NCI-H187 treated with DMSO at 0.1 percent for 48 hours (cell line): Measurements from ENCODE around the gene SERINC5.
"Not testable (repeated sequence)": the region's sequence is repeated elsewhere in the genome, so short reads cannot be mapped to it uniquely, and the experiment has no call there.

ENCODE experiments used
- DNase-seq: peaks from one replicate; lab custom pipeline; 2025; lab: John Stamatoyannopoulos, UW

The SERINC5 gene

DNA sequence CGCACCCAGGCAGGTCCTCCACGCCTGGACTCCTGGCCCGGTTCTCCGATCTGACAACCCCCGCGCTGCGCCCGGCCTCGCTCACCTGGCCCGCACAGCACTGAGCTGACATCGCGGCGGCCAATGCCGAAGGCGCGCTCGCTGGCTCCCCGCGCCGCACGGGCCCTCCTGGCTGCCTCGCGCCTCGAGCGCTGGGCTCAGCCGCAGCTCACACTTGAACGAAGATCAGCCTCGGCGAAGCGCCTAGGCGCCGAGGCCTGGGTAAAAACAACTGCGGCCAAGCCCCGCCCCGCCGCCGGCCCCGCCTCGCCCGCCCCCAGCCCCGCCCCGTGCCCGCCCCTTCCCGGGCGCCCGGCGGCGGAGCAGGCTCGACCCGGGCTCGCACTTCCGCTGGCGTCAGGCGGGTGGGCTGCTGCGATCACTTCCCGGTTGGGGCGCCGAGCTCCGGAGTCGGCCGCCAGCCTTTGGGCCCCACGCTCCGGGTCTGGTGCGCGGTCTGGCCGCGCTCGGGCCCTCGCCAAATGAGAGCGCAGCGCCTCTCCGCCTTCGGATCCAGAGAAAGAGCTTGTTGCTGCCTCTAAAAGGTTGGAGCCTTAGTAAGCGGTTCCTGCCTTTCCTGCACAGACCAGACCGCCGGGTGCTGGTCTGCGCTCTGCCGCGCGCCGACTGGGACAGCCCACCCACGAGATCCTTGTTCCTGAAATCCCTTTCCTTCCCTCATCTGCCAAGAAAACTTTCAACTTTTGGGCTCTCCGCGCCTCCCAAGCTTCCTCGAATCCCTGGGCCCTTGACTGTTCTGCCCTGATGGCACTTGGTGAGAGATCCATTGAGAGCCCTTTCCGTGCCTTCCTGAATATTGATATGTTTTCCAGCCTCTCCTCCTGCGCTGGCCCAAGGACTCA is at the start of gene SERINC5:
Gene SERINC5, minus strand, starts transcription at position 238 of the 902 bp plus-strand sequence. Its CDS starts 126 bp downstream, at position 112.
- no peak for DNase-seq

DNA sequence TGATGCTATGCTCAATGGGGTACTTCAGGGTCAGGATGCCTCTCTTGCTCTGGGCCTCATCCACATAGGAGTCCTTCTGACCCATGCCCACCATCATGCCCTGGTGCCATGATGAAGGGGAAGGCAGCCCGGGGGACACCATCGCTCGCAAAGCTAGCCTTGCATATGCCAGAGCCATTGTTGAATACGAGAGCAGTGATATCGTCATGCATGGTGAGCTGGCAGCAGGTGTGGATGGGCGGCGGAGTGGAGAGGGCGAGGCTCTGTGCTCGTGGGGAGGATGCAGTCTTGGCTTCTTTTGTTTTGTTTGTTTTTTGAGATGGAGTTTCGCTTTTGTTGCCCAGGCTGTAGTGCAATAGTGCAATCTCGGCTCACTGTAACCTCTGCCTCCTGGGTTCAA is 46.8 kb upstream of the SERINC5 start:
- DNase-seq = no peak

DNA sequence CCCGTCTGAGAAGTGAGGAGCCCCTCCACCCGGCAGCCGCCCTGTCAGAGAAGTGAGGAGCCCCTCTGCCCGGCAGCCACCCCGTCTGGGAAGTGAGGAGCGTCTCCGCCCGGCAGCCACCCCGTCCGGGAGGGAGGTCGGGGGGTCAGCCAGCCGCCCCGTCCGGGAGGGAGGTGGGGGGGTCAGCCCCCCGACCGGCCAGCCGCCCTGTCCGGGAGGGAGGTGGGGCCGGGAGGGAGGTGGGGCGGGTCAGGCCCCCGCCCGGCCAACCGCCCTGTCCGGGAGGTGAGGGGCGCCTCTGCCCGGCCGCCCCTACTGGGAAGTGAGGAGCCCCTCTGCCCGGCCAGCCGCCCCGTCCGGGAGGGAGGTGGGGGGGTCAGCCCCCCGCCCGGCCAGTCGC is 45.5 kb upstream of the SERINC5 start:
- not testable (repeated sequence) for DNase-seq

DNA sequence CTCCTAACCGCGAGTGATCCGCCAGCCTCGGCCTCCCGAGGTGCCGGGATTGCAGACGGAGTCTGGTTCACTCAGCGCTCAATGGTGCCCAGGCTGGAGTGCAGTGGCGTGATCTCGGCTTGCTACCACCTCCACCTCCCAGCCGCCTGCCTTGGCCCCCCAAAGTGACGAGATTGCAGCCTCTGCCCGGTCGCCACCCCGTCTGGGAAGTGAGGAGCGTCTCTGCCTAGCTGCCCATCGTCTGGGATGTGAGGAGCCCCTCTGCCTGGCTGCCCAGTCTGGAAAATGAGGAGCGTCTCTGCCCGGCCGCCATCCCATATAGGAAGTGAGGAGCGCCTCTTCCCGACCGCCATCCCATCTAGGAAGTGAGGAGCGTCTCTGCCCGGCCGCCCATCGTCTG is 44.9 kb upstream of the SERINC5 start:
- DNase-seq = not testable (repeated sequence)

DNA sequence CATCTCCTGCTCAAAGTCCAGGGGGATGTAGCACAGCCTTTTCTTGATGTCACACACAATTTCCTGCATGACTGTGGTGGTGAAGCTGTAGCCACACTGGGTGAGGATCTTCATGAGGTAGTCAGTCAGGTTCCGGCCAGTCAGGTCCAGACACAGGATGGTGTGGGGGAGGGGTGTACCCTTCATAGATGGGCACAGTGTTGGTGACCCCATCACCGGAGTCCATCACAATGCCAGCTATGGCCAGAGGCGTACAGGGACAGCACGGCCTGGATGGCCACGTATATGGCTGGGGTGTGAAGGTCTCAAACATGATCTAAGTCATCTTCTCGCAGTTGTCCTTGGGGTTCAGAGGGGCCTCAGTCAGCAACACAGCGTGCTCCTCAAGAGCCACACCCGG is 44.3 kb upstream of the SERINC5 start:
- DNase-seq = no peak

DNA sequence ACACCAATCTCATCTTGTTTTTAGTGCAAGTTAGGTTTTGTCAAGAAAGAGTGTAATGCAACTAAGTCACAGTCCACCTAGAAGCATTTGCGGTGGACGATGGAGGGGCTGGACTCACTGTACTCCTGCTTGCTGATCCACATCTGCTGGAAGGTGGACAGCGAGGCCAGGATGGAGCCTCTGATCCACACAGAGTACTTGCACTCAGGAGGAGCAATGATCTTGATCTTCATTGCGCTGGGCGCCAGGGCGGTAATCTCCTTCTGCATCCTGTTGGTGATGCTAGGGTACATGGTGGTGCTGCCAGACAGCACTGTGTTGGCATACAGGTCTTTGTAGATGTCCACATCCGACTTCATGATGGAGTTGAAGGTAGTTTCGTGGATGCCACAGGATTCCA is 43.8 kb upstream of the SERINC5 start:
- DNase-seq = no peak

DNA sequence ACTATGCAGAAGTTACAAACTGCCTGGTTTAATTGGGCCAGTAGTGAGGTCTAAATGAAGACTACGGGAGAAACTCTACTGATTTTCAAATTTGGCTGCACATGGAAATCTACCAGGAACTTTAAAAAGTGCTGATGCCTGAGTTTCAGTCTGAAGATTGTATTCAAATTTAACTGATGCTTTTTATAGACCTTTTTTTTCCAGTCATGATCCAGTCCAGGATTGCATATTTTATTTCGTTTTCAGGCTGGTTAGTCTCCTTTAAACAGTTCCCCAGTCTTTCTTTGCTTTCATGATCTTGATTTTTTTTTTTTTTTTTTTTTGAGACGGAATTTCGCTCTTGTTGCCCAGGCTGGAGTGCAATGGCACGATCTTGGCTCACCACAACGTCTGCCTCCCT is 40.3 kb upstream of the SERINC5 start:
- DNase-seq = no peak

DNA sequence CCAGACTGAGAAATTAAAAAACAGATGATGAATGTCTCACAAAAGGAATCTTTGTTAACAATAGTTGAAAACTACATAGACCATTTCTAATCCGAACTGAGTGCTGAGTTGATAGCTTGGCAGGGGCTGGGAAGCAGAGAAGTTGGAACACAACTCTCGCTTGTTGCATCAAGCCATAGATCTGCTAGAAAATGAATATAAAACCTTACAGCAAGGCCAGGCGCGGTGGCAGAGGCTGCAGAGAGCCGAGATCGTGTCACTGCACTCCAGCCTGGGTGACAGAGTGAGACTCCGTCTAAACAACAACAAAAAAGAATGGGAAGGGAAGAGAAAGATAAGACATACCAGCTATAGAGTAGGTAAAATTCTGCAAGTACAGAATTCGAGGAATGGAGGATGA is 35.9 kb upstream of the SERINC5 start:
- DNase-seq = no peak

DNA sequence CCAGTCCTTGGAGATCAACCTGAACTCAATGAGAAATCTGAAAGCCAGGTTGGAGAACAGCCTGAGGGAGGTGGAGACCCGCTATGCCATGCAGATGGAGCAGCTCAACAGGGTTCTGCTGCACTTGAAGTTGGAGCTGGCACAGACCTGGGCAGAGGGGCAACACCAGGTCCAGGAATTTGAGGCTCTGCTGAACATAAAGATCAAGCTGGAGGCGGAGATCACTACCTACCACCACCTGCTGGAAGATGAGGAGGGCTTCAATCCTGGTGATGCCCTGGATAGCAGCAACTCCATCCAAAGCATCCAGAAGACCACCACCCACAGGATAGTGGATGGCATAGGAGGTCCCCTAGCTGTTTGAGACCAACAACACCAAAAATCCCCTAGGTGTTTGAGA is 33.5 kb upstream of the SERINC5 start:
- DNase-seq = no peak

DNA sequence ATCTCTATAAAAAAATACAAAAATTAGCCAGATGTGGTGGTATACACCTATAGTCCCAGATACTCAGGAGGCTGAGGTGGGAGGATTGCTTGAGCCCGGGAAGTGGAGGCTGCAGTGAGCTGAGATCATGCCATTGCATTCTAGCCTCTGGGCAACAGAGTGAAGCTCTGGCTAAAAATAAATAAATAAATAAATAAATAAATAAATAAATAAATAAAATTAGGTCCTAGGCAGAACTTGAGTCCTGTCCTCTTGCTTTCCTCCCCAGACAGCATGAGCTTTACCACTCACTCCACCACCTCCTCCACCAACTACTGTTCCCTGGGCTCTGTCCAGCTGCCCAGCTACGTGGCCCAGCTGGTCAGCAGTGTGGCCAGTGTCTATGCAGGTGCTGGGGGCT is 32.3 kb upstream of the SERINC5 start:
- DNase-seq = no peak

DNA sequence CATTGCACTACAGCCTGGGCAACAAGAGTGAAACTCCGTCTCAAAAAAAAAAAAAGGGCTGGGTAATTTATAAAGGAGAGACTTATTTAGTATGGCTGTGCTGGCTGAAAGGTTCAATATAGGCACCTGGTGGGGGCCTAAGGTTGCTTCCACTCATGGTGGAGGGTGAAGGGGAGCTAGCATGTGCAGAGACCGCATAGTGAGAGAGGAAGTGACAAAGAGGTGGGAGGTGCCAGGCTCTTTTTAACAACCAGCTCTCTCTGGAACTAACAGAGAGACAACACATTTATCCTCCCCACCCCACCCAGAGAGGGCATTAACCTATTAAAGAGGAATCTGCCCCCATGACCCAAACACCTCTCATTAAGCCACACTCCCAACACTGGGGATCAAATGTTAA is 28.9 kb upstream of the SERINC5 start:
- DNase-seq = no peak

DNA sequence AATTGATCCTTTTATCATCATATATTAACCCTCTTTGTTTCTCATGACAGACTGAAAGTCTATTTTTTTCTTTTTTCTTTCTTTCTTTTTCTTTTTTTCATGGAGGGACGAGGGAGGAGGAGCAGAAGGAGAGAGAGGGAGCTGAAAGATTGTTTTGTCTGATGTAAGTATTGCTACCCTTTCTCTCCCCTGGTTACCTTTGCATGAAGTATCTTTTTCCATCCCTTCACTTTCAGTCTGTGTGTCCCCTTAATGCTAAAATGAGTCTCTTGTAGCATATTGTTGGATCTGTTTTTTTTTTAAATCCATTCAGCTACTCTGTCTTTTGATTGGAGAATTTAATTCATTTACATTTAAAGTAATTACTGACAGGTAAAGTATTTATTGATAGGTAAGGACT is 27.5 kb upstream of the SERINC5 start:
- DNase-seq = no peak

DNA sequence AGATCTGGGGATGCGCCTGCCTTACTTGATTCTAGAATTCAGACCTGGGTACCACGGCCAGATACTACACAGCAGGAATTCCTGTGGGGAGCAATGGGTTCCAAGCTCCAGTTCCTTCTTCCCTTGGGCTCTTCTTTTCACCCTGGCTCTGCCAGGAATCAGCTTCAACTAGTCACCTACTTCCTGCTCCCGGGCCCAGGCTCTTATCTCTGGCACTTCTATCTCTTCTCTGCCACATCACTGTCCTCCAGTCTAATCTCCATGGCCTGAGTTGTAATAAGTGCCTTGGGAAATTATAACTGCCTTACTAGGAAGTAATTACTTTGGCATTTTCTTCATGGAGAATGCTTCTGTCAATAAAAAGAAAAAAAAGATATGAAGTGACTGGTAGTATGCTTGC is 26.2 kb upstream of the SERINC5 start:
- no peak for DNase-seq

DNA sequence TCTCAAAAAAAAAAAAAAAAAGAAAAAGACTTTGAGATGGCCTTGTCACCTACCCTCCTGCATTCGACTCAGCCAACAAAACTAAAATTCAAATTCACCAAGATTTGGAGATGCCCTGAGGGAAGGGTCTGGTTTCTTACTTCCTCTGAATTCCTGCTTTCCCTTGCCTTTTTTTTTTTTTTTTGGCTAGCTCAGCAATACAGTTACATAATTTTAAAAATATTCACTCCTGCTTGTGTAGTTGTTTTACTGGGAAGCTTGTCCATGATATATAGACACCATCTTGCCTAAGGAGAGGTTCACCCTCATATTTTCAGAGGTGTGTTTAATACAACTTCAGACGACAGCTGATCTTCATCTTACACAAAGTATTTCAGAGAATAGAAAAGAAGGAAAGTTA is 21.3 kb upstream of the SERINC5 start:
- no peak for DNase-seq

DNA sequence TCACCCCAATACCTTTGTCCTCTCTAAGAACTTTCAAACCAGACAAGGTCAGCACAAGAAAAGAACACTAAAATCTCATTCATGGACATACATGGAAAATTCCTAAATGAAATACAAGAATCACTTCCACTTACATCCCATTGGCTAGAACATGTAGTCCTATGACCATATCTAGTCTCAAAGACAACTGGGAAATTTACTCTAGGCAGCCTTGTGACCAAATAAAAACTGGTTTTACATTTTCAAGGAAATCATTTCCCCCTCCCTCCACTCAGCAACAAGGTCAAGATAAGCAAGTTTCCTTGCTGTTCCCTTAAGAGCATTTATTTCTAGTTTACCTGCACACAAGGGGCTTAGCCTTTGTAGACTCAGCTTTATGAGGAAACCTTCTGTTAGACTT is 20.3 kb upstream of the SERINC5 start:
- no peak for DNase-seq

DNA sequence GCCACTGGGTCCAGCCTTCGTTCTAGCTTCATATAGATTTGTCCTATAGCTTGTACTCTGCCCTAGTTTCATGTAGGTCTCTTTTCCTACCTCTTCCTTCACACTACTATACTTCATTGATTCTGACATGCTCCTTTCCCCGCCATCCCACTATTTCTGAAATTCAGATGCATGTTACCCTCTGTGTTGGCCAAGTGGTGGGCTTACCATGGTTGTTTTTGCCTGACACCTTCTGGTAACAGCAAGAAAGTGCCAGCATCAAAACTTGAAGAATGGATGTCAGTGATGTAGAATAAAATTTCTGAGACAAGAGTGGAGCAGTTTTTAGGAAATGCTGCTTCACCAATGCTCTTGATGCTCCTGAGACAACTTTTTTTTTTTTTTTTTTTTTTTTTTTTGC is 19.5 kb upstream of the SERINC5 start:
- no peak for DNase-seq

DNA sequence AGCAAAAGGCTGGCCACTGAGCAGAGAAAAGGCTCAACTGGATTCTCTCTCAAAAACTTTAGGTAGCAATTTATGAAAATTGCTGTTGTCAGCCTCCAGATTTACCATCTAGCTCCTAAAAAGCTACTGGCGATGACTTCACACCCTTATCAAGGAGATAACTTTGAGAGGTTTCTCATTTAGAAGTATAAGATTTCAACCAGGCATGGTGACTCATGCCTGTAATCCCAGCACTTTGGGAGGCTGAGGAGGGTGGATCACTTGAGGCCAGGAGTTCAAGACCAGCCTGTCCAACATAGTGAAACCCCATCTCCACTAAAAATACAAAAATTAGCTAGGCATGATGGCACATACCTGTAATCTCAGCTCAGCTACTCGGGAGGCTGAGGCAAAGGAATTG is 14.7 kb upstream of the SERINC5 start:
- not testable (repeated sequence) for DNase-seq

DNA sequence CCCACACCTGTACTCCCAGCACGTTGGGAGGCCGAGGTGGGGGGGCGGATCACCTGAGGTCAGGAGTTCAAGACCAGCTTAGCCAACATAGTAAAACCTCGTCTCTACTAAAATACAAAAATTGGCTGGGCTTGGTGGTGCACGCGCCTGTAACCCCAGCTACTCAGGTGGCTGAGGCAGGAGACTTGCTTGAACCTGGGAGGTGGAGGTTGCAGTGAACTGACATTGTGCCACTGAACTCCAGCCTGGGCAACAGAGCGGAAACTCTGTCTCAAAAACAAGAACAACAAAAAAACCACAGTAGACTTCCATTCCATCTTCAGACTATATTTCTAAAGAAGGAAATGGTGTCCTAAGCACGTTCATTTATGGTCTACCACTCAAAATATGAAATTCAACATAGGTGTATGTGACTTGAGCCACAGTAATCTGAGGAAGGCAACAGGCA is 14.2 kb upstream of the SERINC5 start:
- DNase-seq = no peak

DNA sequence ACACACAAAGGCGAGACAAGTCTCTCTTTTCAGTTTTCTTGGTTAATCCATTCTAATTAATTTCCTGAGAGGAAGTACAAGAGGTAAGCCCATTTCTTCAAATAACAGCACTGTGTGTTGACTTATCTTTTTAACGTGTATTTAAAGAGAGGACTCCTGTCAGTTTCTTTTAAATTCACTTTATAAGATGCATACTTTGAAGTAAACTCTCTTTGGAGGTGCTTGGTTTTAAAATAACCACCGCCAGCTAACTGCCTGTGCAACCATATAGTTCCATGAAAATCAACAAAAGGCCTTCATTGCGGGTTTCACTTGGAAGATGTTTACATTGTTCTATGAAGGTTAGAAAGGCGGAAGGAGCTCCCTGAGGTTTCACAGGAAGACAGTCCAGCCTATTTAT is 13.1 kb upstream of the SERINC5 start:
- DNase-seq = no peak

DNA sequence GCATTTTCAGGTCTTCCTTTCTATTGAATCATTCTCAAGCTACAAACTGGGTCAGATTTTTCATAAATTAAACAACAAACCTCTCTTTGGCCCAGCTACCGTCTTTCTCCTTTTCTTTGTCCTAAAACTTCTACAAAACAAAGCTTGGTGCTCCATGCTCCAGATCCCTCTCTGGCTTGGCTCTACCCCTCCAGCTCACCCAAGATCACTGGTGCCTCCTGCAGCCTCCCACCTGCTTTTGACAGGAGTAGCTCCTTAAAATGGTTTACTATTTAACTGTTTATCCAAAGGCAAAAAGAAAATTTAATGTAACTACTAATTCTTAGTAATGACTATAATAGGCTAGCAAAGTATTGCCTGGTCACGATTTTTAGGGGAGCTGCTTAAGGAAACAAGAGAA is 10.7 kb upstream of the SERINC5 start:
- DNase-seq = no peak

DNA sequence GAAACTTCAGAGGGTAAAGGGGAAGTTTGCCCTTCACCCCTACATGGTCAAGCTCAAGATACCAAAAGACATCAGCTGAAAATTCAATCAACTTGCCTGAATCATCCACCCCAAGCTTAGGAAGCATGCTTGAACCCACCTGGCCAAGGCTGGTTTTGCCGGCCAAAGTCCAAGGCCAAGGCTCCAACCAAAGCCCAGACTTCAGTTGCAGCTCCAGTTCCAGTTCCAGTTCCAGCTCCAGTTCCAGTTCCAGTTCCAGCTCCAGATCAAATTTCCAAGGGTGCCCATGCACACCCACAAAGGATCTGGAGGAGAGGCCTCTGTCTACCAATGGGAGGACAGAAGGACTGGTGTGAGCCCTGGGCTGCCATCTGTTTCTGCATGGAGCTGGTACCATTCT is 4.6 kb upstream of the SERINC5 start:
- DNase-seq = no peak

DNA sequence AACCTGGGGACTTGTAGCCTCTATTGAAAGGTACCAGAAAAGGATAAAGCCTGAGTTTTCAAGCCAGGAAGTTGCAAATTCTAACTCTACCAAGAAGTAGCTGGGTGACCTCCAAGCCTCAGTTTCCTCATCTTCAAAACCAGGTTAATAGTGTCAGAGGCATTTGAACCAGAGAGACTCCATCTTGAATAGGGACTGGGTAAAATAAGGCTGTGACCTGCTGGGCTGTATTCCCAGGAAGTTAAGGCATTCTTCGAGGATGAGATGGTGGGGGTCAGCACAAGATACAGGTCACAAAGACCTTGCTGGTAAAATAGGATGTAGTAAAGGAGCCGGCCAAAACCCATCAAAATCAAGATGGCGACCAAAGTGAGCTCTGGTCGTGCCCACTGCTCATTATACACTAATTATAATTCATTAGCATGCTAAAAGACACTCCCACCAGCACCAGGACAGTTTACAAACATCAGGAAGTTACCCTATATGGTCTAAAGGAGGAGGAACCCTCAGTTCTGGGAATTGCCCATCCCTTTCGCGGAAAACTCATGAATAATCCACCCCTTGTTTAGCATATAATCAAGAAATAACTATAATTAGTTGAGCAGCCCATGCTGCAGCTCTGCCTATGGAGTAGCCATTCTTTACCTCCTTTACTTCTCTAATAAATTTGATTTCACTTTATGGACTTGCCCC is 3.8 kb upstream of the SERINC5 start:
- DNase-seq = no peak

DNA sequence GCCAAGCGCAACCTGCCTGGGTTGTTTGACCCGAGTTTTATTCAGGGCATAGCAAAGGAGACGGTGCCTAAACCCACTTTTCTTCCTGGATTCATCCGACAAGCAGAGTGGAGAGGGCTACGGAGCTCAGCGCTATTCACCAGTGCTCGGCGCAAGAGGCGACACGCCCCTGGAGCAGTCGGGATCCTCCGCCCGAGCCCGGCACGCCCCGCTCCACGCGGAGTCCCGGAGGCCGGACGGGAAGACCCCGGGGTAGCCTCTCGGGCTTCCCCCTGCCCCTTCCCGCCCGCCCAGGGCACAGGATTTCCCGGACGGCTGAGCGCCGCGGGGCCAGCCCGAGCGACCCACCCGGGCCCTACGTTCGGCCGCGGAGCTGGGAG is 427 bp downstream of the SERINC5 start:
- DNase-seq = no peak
